Erythroblast (primary cell): ENCODE measurements around the gene TSTD2.
A peak's percentile ranks its signal among the peaks of the same experiment; 100 is the strongest.

Experiments used
- DNase-seq, 2 experiments: peaks; one replicate each; lab custom pipeline; 2025; lab: John Stamatoyannopoulos, UW
- GATA1 ChIP-seq: IDR thresholded peaks from 2 replicates; pipeline ENCODE4 v1.6.1; 2011; ENCODE audit warnings: low read depth, mild to moderate bottlenecking, control low read depth, low read length, moderate library complexity
- POLR2A ChIP-seq: IDR thresholded peaks from 2 replicates; pipeline ENCODE4 v1.6.1; 2011; ENCODE audit warnings: mild to moderate bottlenecking, low read length

TSTD2 gene

GRCh38 chr9:97570899-97571298, 62.3 kb downstream of the TSTD2 start:
- no peak for TF ChIP-seq POLR2A
- DNase-seq: no peak

- no peak for DNase-seq
- no peak for TF ChIP-seq GATA1
- TF ChIP-seq POLR2A: peak; percentile 10
Measured at GRCh38 chr9:97568461-97569275, 64.5 kb downstream of the TSTD2 start.

DNA sequence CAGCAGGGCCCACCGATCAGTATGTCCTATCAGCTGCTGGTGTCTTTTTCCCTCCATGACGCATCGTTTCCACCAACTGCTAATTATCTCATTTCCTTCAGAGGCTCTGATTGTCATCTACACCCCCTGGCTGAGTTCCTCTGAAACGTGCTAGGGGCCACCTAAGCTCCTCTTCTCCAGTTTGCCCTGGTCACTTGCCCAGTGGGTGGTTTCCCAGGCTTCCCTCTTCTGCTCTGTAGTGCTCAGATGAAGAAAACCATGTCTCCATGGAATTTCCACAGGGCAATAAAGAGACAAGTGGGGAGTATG, 65.3 kb downstream of the TSTD2 start:
- TF ChIP-seq GATA1 (no peak), POLR2A (no peak)
- DNase-seq: peak; percentile 69 to 84

DNA sequence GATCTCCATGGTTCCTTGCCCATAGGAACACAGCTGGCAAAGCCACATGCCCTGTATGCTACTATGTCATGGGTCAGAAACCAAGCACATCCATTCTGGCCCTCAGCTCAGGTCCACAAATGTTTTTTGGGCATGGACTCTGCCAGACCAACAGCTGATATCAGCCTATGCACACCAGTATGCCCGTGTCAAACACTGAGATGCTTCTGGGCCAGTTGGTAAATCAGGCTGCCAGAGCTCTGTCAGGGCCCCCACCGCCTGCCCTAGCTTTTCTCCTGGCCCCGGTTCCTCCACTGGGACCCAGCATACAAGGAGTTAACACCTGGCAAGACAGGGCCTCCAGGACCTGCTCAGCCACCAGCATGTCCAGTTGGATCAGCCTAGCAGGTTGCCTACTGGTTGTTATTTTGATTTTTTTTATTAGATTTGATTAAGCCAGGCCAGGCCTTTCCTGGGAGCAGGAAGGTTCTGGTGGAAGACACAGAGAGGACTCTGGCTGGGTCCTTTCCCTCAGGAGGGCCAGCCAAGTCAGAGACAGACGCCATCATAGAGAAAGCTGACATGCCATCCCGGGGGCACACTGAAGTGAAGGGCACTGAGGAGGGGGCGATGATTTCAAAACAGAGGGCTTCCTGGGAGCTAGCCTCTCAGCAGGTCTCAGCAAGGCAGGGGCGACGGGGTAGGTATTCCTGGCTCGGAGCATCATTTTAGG, 65.8 kb downstream of the TSTD2 start:
- TF ChIP-seq GATA1 (no peak), POLR2A (no peak)
- DNase-seq: no peak

- TF ChIP-seq POLR2A (no peak), GATA1 (no peak)
Measured at GRCh38 chr9:97565262-97565661, 67.9 kb downstream of the TSTD2 start.

DNA sequence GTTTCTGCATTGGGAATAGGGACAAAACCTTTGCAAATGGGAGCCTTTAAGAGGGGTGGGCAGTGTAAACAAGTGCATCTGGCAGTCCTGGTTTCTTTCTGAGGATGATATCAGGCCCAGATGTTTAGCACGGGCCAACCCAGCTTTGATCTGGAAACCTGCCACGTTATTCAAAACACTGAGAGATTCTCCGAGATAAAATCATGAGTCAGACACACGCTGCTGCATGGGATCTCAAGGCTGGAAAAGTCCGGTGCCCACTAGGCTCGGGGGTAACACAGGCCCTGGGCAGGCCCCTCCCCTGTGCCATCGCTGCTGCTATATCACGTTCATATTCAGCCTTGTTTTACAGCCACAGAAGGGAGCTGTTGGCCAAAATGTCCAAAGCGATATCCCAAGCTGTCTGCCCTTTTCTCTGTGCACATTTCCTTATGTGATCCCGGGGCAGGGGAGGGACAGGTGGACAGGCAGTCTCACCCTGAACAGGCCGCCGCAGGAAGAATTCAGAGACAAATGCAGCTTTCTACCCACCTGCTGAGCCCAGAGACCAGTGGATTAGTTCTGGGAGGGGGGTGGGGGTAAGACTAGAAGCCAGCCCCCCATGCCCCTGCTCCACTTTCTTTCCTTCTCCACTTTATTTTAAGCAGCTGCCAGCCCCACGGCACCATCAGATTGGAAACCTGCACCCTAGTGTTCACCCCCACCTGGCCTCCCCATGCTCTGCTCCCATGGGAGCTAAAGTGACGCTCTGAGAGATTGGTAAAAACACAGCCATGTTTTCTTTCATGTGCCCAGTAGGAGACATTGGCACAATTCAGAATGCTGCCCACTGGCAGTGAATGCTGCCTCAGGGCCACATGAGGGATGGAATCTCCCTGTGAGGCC, 68.6 kb downstream of the TSTD2 start:
- DNase-seq: peak; percentile 76 to 87
- TF ChIP-seq GATA1 (no peak), POLR2A (no peak)

More at GRCh38 chr9:97565262-97565661, 67.9 kb downstream of the TSTD2 start:
- no peak for DNase-seq

DNA sequence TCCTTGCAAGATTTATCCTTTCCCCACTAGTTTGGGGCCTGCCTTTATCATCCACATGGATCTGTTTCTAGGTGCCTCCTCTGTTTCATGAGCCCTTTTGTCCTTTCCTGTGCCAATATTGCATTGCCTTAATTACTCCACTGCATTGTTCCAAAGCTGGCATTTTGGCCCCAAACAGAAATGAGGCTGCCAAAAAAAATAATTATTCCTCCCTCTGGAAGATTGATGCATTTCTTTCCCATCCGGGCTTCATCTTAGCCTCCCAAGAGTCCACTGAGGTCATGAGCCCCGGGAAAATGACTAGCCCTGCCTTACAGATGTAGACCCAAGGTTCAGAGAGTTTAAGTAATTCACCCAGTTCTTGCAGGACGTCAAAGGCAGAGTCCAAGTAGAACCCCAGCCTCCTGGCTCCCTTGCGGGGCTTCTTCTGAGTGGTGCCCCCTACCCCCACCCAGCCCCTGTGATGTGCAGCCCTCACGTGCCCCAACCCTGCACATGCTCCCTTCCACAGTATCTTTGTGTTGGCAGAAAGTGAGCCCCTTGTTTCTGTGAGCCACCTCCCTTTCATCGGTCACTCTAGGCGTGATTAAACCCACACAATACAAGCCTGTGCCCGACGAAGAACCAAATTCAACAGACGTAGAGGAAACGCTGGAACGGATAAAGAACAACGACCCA, 69.6 kb downstream of the TSTD2 start:
- no peak for DNase-seq

GRCh38 chr9:97562542-97562941, 70.6 kb downstream of the TSTD2 start:
- TF ChIP-seq POLR2A: no peak
- DNase-seq: no peak

More for the DNA sequence above, 69.6 kb downstream of the TSTD2 start:
- TF ChIP-seq GATA1 (no peak), POLR2A (no peak)

- no peak for TF ChIP-seq POLR2A
- no peak for TF ChIP-seq GATA1
Measured at GRCh38 chr9:97561501-97561900, 71.7 kb downstream of the TSTD2 start.

DNA sequence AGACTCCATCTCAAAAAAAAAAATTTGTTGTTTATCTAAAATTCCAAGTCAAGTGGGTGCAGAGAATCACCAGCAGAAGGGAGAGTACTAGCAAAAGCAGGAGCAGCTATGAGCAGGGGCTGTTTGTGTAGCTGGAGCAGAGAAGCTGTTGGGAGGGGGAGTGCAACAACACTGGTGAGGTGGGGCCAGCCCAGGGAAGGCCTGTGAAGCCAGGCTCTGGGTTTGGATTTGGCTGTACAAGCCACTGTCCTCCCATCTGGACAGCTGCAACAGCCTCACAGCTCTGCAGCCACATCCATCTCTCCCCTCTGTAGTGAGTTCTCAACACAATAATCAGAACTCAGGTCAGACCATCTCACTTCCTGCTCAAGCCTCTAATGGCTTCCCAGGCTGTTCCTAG, 72.3 kb downstream of the TSTD2 start:
- TF ChIP-seq GATA1 (no peak), POLR2A (no peak)
- no peak for DNase-seq

More at GRCh38 chr9:97561501-97561900, 71.7 kb downstream of the TSTD2 start:
- no peak for DNase-seq

DNA sequence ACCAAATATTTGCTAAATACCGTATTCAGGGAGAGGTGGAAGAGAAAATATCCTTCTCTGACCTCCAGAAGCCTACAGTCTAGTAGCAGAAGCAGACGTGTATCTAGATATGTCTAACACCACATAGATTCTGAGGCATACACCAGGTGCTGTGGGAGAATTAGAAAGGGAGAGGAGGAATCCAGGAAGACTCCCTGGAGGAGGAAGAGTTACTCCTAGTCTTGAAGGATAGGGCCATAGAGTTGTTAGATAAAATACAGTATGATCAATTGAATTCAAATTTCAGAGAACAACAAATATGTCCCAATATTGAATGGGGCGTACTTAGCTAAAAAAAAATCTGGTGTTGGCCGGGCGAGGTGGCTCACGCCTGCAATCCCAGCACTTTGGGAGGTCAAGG, 73.0 kb downstream of the TSTD2 start:
- TF ChIP-seq POLR2A (no peak), GATA1 (no peak)
- DNase-seq: no peak

- no peak for DNase-seq
- TF ChIP-seq GATA1: no peak
- TF ChIP-seq POLR2A: no peak
Measured at GRCh38 chr9:97559111-97559514, 74.1 kb downstream of the TSTD2 start.

GRCh38 chr9:97558701-97559101, 74.5 kb downstream of the TSTD2 start:
- no peak for DNase-seq
- TF ChIP-seq POLR2A (no peak), GATA1 (no peak)
